Liver (tissue), 9 donors: ENCODE measurements around the gene CYB5D1. TPM values are rescaled to one million over a fixed set of nuclear protein-coding genes. Genes with fewer than 3 reads are reported as not detected.

ENCODE experiments used
- DNase-seq: peaks from one replicate; pipeline ENCODE4 v3.0.0-alpha.2; 2017; ENCODE audit warnings: low spot score
- H3K27ac ChIP-seq, 2 donors: one replicate each; pipeline ENCODE4 v1.7.0; 2013; ENCODE audit warnings: inconsistent platforms in 2 of 2, low read length in 2 of 2, control low read depth in 1 of 2, low read depth in 1 of 2, mild to moderate bottlenecking in 1 of 2
- H3K27me3 ChIP-seq, 4 donors: one replicate each; pipeline versions ENCODE4 v1.6.1 to v1.7.0; 2013; ENCODE audit warnings: low read length in 3 of 4, inconsistent platforms in 1 of 4, mild to moderate bottlenecking in 1 of 4, moderate library complexity in 1 of 4; ENCODE audit not compliant: control insufficient read depth in 4 of 4, insufficient read depth in 4 of 4
- H3K36me3 ChIP-seq, 4 donors: one replicate each; pipeline versions ENCODE4 v1.6.1 to v1.7.0; 2013; ENCODE audit warnings: low read length in 3 of 4, mild to moderate bottlenecking in 3 of 4, low read depth in 1 of 4, moderate library complexity in 1 of 4; ENCODE audit not compliant: control insufficient read depth in 4 of 4, insufficient read depth in 3 of 4
- H3K4me1 ChIP-seq, 4 donors: one replicate each; pipeline versions ENCODE4 v1.6.1 to v1.7.0; 2013; ENCODE audit warnings: low read length in 3 of 4, mild to moderate bottlenecking in 3 of 4, moderate library complexity in 1 of 4; ENCODE audit not compliant: control insufficient read depth in 4 of 4, insufficient read depth in 4 of 4
- H3K4me3 ChIP-seq, 3 donors: one replicate each; pipeline versions ENCODE4 v1.6.1 to v1.7.0; 2013; ENCODE audit warnings: low read length in 3 of 3, control low read depth in 1 of 3, low read depth in 1 of 3, mild to moderate bottlenecking in 1 of 3
- H3K9ac ChIP-seq, 2 donors: one replicate each; pipeline ENCODE4 v1.7.0; 2013; ENCODE audit warnings: low read length in 2 of 2, mild to moderate bottlenecking in 2 of 2, moderate library complexity in 2 of 2, control low read depth in 1 of 2, low read depth in 1 of 2
- H3K9me3 ChIP-seq, 4 donors: one replicate each; pipeline versions ENCODE4 v1.6.1 to v1.7.0; 2013; ENCODE audit warnings: low read length in 3 of 4; ENCODE audit not compliant: control insufficient read depth in 4 of 4
- FOXA1 ChIP-seq: IDR thresholded peaks from 2 replicates; pipeline ENCODE4 v1.6.1; 2016; ENCODE audit warnings: antibody characterized with exemption
- FOXA2 ChIP-seq: IDR thresholded peaks from 2 replicates; pipeline ENCODE4 v1.6.1; 2016; ENCODE audit warnings: antibody characterized with exemption
- GABPA ChIP-seq, 2 donors: IDR thresholded peaks in 1 of 2; conservative IDR thresholded peaks in 1 of 2; 2 replicates each; pipeline ENCODE4 v1.6.1; 2016; ENCODE audit warnings: antibody characterized with exemption in 2 of 2, mild to moderate bottlenecking in 1 of 2, moderate library complexity in 1 of 2
- HNF4A ChIP-seq, 2 donors: conservative IDR thresholded peaks; 2 replicates each; pipeline ENCODE4 v1.6.1; 2016; ENCODE audit warnings: antibody characterized with exemption in 2 of 2, mild to moderate bottlenecking in 2 of 2
- HNF4G ChIP-seq: IDR thresholded peaks from 2 replicates; pipeline ENCODE4 v1.6.1; 2016; ENCODE audit warnings: antibody characterized with exemption
- JUND ChIP-seq, 2 donors: IDR thresholded peaks; 2 replicates each; pipeline ENCODE4 v1.6.1; 2016; ENCODE audit warnings: antibody characterized with exemption in 2 of 2
- RAD21 ChIP-seq, 2 donors: IDR thresholded peaks; 2 replicates each; pipeline ENCODE4 v1.6.1; 2016; ENCODE audit warnings: antibody characterized with exemption in 2 of 2, mild to moderate bottlenecking in 2 of 2
- RXRA ChIP-seq, 2 donors: IDR thresholded peaks; 2 replicates each; pipeline ENCODE4 v1.6.1; 2017 to 2018; ENCODE audit warnings: antibody characterized with exemption in 2 of 2, mild to moderate bottlenecking in 1 of 2
- SP1 ChIP-seq: IDR thresholded peaks from 2 replicates; pipeline ENCODE4 v1.6.1; 2018; ENCODE audit warnings: antibody characterized with exemption, mild to moderate bottlenecking
- YY1 ChIP-seq: IDR thresholded peaks from 2 replicates; pipeline ENCODE4 v1.6.1; 2016; ENCODE audit warnings: antibody characterized with exemption, mild to moderate bottlenecking
- WGBS: extraction: QIAGEN DNeasy Blood & Tissue Kit; methylation state at CpG from one replicate; pipeline ENCODE4 v1.1.7; 2013; 5-methylcytosine and 5-hydroxymethylcytosine counted together
- polyA plus RNA-seq, 2 donors: library from polyadenylated mRNA; stranded (reverse) in 1 of 2; unstranded in 1 of 2; fragments of 200-250 nt in 1 of 2; fragments of >200 nt in 1 of 2; fragmentation: Nextera tagmentation in 1 of 2; extraction: Ambion mirVana in 1 of 2; gene quantifications; one replicate each; pipeline versions ENCODE4 v1.2.1 to v1.2.3, GENCODE V29; 2013 to 2015
- total RNA-seq, 2 donors: library from RNA; depleted of rRNA; stranded (reverse); fragments of >200 nt; gene quantifications; one replicate each; pipeline ENCODE4 v1.2.3, GENCODE V29; 2014
- TF ChIP-seq, protein P1 (sequence below): fragments of 150-350 bp; IDR thresholded peaks from 2 replicates; pipeline ENCODE4 v1.5.1; 2017; ENCODE audit warnings: improper control_type of control experiment, low read depth, low read length; ENCODE audit not compliant: missing input control
- TF ChIP-seq, protein P2 (sequence below): IDR thresholded peaks from 2 replicates; pipeline ENCODE4 v1.6.1; 2016; ENCODE audit warnings: antibody characterized with exemption
- TF ChIP-seq, protein P3 (sequence below): IDR thresholded peaks from 2 replicates; pipeline ENCODE4 v1.6.1; 2016; ENCODE audit warnings: antibody characterized with exemption
- donor health status: healthy.
- donor health status: healthy.
- donor health status: healthy.
- donor health status: healthy.
- donor health status: healthy.

Gene CYB5D1
- total and polyA plus RNA-seq, 4 donors = 2.5 to 12.0 (median 6.6) TPM

DNA sequence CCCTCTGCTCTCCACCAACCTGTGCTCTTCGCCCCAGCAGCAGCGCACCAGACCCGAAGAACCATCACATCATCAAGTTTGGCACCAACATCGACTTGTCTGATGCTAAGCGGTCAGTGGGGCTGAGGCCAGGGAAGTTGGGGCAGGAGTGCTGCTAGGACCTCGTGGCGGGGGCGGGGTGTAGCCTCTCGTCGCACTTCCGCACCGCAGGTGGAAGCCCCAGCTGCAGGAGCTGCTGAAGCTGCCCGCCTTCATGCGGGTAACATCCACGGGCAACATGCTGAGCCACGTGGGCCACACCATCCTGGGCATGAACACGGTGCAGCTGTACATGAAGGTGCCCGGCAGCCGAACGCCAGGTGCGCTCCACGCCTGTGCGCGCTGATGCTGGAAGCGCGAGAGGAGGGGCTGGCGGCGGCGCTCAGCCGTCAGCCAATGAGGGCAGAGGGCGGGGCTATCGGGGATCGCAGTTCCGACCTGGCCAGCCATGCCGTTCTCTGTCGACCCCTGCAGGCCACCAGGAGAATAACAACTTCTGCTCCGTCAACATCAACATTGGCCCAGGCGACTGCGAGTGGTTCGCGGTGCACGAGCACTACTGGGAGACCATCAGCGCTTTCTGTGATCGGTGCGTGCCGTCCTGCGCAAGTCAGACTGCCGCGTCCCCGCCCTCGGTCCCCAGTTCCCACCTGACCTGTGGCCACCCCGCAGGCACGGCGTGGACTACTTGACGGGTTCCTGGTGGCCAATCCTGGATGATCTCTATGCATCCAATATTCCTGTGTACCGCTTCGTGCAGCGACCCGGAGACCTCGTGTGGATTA, 6.2 kb upstream of the CYB5D1 start:
- peaks cover 19 to 50% (median 28%) of the 10 kb centered on the region in 4 donors for H3K36me3 ChIP-seq
- peak; percentile 93 for DNase-seq
- 31% methylated on average over 60 of the region's 60 CpGs for WGBS
- H3K4me1 ChIP-seq = peaks cover 5 to 20% (median 18%) of the 10 kb centered on the region in 4 donors
- no peak overlapping the region for H3K9ac ChIP-seq
- no peak overlapping the region for H3K4me3 ChIP-seq
- no peaks in the 10 kb centered on the region for H3K27me3 ChIP-seq
- no peaks in the 10 kb centered on the region for H3K9me3 ChIP-seq
- TF ChIP-seq RAD21 (IDR thresholded peaks at IDR 0.05) (peak; percentile 95 to 97), RXRA (IDR thresholded peaks at IDR 0.05) (peak; percentile 23 to 25), GABPA (IDR thresholded peaks at IDR 0.05 in 1 of 2, conservative IDR thresholded peaks at IDR 0.05 in 1 of 2) (no peak), SP1 (peak; percentile 65)
- TF ChIP-seq, protein P1, sequence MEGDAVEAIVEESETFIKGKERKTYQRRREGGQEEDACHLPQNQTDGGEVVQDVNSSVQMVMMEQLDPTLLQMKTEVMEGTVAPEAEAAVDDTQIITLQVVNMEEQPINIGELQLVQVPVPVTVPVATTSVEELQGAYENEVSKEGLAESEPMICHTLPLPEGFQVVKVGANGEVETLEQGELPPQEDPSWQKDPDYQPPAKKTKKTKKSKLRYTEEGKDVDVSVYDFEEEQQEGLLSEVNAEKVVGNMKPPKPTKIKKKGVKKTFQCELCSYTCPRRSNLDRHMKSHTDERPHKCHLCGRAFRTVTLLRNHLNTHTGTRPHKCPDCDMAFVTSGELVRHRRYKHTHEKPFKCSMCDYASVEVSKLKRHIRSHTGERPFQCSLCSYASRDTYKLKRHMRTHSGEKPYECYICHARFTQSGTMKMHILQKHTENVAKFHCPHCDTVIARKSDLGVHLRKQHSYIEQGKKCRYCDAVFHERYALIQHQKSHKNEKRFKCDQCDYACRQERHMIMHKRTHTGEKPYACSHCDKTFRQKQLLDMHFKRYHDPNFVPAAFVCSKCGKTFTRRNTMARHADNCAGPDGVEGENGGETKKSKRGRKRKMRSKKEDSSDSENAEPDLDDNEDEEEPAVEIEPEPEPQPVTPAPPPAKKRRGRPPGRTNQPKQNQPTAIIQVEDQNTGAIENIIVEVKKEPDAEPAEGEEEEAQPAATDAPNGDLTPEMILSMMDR = peak; percentile 99
- TF ChIP-seq, protein P2, sequence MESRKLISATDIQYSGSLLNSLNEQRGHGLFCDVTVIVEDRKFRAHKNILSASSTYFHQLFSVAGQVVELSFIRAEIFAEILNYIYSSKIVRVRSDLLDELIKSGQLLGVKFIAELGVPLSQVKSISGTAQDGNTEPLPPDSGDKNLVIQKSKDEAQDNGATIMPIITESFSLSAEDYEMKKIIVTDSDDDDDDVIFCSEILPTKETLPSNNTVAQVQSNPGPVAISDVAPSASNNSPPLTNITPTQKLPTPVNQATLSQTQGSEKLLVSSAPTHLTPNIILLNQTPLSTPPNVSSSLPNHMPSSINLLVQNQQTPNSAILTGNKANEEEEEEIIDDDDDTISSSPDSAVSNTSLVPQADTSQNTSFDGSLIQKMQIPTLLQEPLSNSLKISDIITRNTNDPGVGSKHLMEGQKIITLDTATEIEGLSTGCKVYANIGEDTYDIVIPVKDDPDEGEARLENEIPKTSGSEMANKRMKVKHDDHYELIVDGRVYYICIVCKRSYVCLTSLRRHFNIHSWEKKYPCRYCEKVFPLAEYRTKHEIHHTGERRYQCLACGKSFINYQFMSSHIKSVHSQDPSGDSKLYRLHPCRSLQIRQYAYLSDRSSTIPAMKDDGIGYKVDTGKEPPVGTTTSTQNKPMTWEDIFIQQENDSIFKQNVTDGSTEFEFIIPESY = peak; percentile 20
- no peak overlapping the region for H3K27ac ChIP-seq

DNA sequence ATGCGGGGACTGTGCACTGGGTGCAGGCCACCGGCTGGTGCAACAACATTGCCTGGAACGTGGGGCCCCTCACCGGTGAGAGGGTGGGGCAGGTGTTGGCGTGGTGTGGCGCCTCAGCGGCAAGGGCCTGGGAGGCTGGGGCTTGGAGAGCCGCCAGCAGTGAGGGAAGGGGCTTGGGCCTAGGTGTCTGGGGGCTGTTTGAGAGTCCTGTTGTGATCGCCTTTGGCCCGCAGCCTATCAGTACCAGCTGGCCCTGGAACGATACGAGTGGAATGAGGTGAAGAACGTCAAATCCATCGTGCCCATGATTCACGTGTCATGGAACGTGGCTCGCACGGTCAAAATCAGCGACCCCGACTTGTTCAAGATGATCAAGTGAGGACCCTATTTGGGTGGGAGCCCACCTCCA, 5.5 kb upstream of the CYB5D1 start:
- H3K27ac ChIP-seq = no peak overlapping the region
- peaks cover 16 to 45% (median 26%) of the 10 kb centered on the region in 4 donors for H3K36me3 ChIP-seq
- no peak for DNase-seq

DNA sequence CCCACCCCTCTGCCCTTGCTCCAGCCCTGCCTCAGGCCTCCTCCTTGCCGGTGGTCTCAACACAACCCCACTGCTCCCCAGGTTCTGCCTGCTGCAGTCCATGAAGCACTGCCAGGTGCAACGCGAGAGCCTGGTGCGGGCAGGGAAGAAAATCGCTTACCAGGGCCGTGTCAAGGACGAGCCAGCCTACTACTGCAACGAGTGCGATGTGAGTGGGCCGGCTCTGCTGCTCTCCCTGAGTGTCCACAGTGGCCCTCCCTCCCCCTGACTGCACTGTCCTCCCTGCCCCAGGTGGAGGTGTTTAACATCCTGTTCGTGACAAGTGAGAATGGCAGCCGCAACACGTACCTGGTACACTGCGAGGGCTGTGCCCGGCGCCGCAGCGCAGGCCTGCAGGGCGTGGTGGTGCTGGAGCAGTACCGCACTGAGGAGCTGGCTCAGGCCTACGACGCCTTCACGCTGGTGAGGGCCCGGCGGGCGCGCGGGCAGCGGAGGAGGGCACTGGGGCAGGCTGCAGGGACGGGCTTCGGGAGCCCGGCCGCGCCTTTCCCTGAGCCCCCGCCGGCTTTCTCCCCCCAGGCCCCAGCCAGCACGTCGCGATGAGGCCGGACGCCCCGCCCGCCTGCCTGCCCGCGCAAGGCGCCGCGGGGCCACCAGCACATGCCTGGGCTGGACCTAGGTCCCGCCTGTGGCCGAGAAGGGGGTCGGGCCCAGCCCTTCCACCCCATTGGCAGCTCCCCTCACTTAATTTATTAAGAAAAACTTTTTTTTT, 4.7 kb upstream of the CYB5D1 start:
- Histone ChIP-seq H3K4me3 (no peak overlapping the region), H3K4me1 (peaks cover 5 to 26% (median 20%) of the 10 kb centered on the region in 4 donors), H3K9me3 (no peaks in the 10 kb centered on the region), H3K36me3 (peaks cover 15 to 40% (median 25%) of the 10 kb centered on the region in 4 donors), H3K9ac (no peak overlapping the region), H3K27ac (no peak overlapping the region), H3K27me3 (no peaks in the 10 kb centered on the region)
- peak; percentile 32 for DNase-seq
- 92% methylated on average over 51 of the region's 51 CpGs for WGBS
- TF ChIP-seq HNF4A (conservative IDR thresholded peaks at IDR 0.05) = no peak
- no peak for TF ChIP-seq GABPA (IDR thresholded peaks at IDR 0.05 in 1 of 2, conservative IDR thresholded peaks at IDR 0.05 in 1 of 2)
- TF ChIP-seq, protein P3, sequence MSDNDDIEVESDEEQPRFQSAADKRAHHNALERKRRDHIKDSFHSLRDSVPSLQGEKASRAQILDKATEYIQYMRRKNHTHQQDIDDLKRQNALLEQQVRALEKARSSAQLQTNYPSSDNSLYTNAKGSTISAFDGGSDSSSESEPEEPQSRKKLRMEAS = no peak
- TF ChIP-seq YY1 = no peak
- TF ChIP-seq, protein P1 = no peak
- TF ChIP-seq, protein P2 = no peak
- TF ChIP-seq HNF4G = no peak
- TF ChIP-seq FOXA2 = no peak
- TF ChIP-seq JUND (IDR thresholded peaks at IDR 0.05) = no peak

More for the DNA sequence above, 5.5 kb upstream of the CYB5D1 start:
- H3K9me3 ChIP-seq = no peaks in the 10 kb centered on the region
- peaks cover 5 to 23% (median 20%) of the 10 kb centered on the region in 4 donors for H3K4me1 ChIP-seq
- WGBS = 82% methylated on average over 20 of the region's 20 CpGs
- H3K4me3 ChIP-seq = no peak overlapping the region
- H3K9ac ChIP-seq = no peak overlapping the region
- TF ChIP-seq SP1 (no peak), FOXA2 (no peak), FOXA1 (no peak), HNF4G (no peak)
- H3K27me3 ChIP-seq = no peaks in the 10 kb centered on the region
